ENCODE data around the gene FAM111A. TPM values are rescaled to one million over a fixed set of nuclear protein-coding genes. Genes with fewer than 3 reads are reported as not detected.

Gene FAM111A
- total and polyA plus RNA-seq, 10 donors: 28.3 to 130 (median 63.4) TPM

- Histone ChIP-seq H3K27ac (no peak overlapping the region), H3K4me1 (peaks cover 6 to 63% (median 35%) of the 10 kb centered on the region in 6 donors), H3K27me3 (replicated peaks in 1 of 7) (no peaks in the 10 kb centered on the region), H3K36me3 (peaks cover 4 to 67% (median 14%) of the 10 kb centered on the region in 6 donors), H3K9me3 (no peaks in the 10 kb centered on the region), H3K4me3 (no peak overlapping the region)
- WGBS, 5 donors: 76 to 94% (median 84%) methylated on average over 2 of the region's 2 CpGs
- intact Hi-C loops (cut with DNase I; ENCODE audit: low total_unique reads): no loop called here
- TF ChIP-seq CTCF (IDR thresholded peaks at IDR 0.05 in 8 of 11, conservative IDR thresholded peaks at IDR 0.05 in 3 of 11) (no peak), POLR2A (IDR thresholded peaks at IDR 0.05) (no peak), POLR2AphosphoS5 (IDR thresholded peaks at IDR 0.05) (no peak)
- no peak for DNase-seq
Measured at GRCh38 chr11:59196777-59197176, 54.1 kb downstream of the FAM111A start.

DNA sequence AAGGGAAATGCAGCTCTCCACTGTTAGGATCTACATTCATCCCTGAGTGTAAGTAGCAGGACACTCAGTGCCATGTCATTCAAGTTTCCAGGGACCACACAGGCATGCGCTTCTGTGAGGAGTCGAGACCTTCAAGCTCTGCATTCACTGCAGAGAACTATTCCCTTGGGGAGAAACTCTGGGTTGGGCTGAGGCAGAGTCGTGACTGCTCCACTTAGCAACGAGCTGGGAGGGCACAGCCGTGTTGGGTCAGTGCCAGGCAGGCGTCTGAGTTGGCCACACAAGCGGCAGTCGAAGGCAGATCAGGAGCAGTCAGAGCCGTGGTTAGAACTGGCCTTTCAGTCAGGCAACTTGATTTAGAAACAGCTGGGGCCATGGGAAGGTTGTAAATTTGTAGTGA is 55.3 kb downstream of the FAM111A start:
- peaks cover 0 to 65% (median 11%) of the 10 kb centered on the region in 6 donors for H3K36me3 ChIP-seq
- DNase-seq: no peak
- H3K27ac ChIP-seq: peak overlapping the region in 3 of 8 donors; percentile 8 to 20 (median 10)
- H3K4me3 ChIP-seq: no peak overlapping the region
- H3K27me3 ChIP-seq (replicated peaks in 1 of 7): no peaks in the 10 kb centered on the region
- intact Hi-C loops (cut with DNase I; ENCODE audit: low total_unique reads): no loop called here
- no peaks in the 10 kb centered on the region for H3K9me3 ChIP-seq
- peaks cover 6 to 63% (median 35%) of the 10 kb centered on the region in 6 donors for H3K4me1 ChIP-seq
- 18 to 48% (median 23%) methylated on average over 9 of the region's 9 CpGs for WGBS, 5 donors
- peak; percentile 43 to 62 (median 60) for TF ChIP-seq POLR2AphosphoS5 (IDR thresholded peaks at IDR 0.05)
- TF ChIP-seq CTCF (IDR thresholded peaks at IDR 0.05 in 8 of 11, conservative IDR thresholded peaks at IDR 0.05 in 3 of 11): no peak
- no peak for TF ChIP-seq POLR2A (IDR thresholded peaks at IDR 0.05)

DNA sequence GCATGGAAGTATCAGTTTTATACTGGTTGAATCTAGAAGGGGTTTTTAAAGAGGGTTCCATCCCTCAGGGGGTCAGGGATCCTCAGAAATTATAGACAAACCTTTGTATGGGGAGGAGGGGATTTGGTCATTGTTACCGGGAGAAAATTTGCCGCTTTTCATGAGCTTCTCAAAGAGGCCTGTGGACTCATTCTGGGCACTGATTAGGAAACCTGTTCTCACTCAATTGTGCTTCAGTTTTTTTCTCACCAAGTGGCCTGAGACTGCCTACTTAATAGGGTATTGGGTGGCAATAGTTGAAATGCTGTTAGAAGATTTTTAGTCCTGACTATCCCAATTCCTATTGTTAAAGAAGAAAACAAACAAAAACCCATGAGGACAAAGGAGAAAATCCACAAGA is 56.1 kb downstream of the FAM111A start:
- Histone ChIP-seq H3K4me1 (peaks cover 6 to 65% (median 35%) of the 10 kb centered on the region in 6 donors), H3K27ac (peak overlapping the region in 3 of 8 donors; percentile 8 to 20 (median 10)), H3K9me3 (no peaks in the 10 kb centered on the region), H3K27me3 (replicated peaks in 1 of 7) (no peaks in the 10 kb centered on the region), H3K4me3 (no peak overlapping the region), H3K36me3 (peaks cover 0 to 65% (median 10%) of the 10 kb centered on the region in 6 donors)
- intact Hi-C loops (cut with DNase I; ENCODE audit: low total_unique reads): no loop called here
- WGBS, 5 donors: 79 to 96% (median 93%) methylated on average over 2 of the region's 2 CpGs
- TF ChIP-seq POLR2A (IDR thresholded peaks at IDR 0.05): no peak
- no peak for TF ChIP-seq POLR2AphosphoS5 (IDR thresholded peaks at IDR 0.05)
- no peak for TF ChIP-seq CTCF (IDR thresholded peaks at IDR 0.05 in 8 of 11, conservative IDR thresholded peaks at IDR 0.05 in 3 of 11)
- no peak for DNase-seq

DNA sequence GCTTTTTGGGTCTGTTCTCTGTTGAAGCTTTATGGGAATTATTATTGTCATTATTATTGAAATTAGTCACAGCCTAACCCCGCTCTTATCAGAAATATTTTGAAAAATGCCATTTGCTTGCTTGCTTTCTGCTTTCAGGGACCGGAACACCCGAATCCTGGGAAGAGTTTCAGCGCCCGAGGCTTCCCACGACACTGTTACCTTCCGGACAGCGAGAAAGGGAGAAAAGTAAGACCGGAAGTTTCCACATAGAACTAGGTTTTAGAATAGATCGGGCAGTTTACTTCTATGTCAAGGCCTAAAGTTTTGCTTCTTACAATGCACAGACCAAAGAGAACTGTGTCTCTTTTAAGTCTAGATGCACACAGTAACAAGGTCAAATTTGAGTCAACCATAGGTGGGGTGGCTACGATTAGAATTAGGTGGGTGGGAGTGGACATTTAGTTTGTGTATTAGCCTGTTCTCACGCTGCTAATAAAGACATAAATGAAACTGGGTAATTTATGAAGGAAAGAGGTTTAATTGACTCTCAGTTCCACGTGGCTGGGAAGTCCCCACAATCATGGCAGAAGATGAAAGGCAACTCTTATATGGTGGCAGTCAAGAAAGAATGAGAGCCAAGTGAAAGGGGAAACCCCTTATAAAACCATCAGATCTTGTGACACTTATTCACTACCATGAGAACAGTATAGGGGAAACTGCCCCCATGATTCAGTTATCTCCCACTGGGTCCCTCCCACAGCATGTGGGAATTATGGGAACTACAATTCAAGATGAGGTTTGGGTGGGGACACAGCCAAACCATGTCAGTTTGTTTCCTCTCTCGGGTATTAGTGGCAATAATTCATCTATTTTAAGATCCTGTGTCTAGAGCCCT is 57.1 kb downstream of the FAM111A start:
- intact Hi-C loops (cut with DNase I; ENCODE audit: low total_unique reads): loop anchor here (10.0 kb wide), 1 partner anchor 85 kb away; no protein-coding TSS in a partner anchor
- no peak for DNase-seq
- 61 to 76% (median 67%) methylated on average over 14 of the region's 14 CpGs for WGBS, 5 donors

More for the DNA sequence above, 57.1 kb downstream of the FAM111A start:
- Histone ChIP-seq H3K9me3 (no peaks in the 10 kb centered on the region), H3K27me3 (replicated peaks in 1 of 7) (no peaks in the 10 kb centered on the region), H3K4me1 (peaks cover 6 to 75% (median 35%) of the 10 kb centered on the region in 6 donors), H3K36me3 (peaks cover 5 to 68% (median 10%) of the 10 kb centered on the region in 6 donors), H3K4me3 (no peak overlapping the region), H3K27ac (peak overlapping the region in 6 of 8 donors; percentile 24 to 54 (median 42))
- TF ChIP-seq POLR2A (IDR thresholded peaks at IDR 0.05): no peak
- TF ChIP-seq CTCF (IDR thresholded peaks at IDR 0.05 in 8 of 11, conservative IDR thresholded peaks at IDR 0.05 in 3 of 11): no peak
- TF ChIP-seq POLR2AphosphoS5 (IDR thresholded peaks at IDR 0.05): peak in 1 of 3 donors; percentile 52
